Measurements from ENCODE around the gene HOXB3. TPM values are rescaled to one million over a fixed set of nuclear protein-coding genes. Genes with fewer than 3 reads are reported as not detected.

HOXB3 gene
- polyA plus RNA-seq, 1 donor (not counting 4 experiments of a cell fraction or from before 2014, with no cell fraction given): 1.1 TPM

- H2AFZ ChIP-seq (ENCODE audit: control insufficient read depth, low read length): no peak overlapping the region
- no peaks in the 10 kb centered on the region for H4K20me1 ChIP-seq (ENCODE audit: control insufficient read depth, extremely low read depth, insufficient read depth, low read length)
- H3K4me3 ChIP-seq (ENCODE audit: control insufficient read depth in 2 of 3, extremely low read depth in 1 of 3, insufficient read depth in 2 of 3, low read depth in 1 of 3, low read length in 3 of 3): no peak overlapping the region
- dilution Hi-C loops (cut with MboI; ENCODE audit: extremely low pct_ligation_motif_present, low sequenced_read_pairs): no loop called here
- peaks cover 28% of the 10 kb centered on the region for H3K27me3 ChIP-seq (ENCODE audit: control insufficient read depth, extremely low read depth, insufficient read depth, low read length)
- H3K9ac ChIP-seq (ENCODE audit: control insufficient read depth, extremely low read depth, insufficient read depth, low read length): no peak overlapping the region
- FAIRE-seq (no peak), DNase-seq (ENCODE audit: low read depth, low spot score) (no peak)
- H3K36me3 ChIP-seq (ENCODE audit: control insufficient read depth in 2 of 2, extremely low read depth in 1 of 2, insufficient read depth in 2 of 2, low read length in 2 of 2): peaks cover 0 to 3% of the 10 kb centered on the region in 2 experiments
- H3K9me3 ChIP-seq (ENCODE audit: control insufficient read depth, low read depth, low read length): no peaks in the 10 kb centered on the region
- no peak overlapping the region for H3K4me2 ChIP-seq (ENCODE audit: control insufficient read depth, extremely low read depth, insufficient read depth, low read depth, low read length)
- no peak overlapping the region for H3K27ac ChIP-seq (ENCODE audit: control insufficient read depth, insufficient read depth, low read length)
- H3K4me1 ChIP-seq (ENCODE audit: control insufficient read depth, extremely low read depth, insufficient read depth, low read length): peaks cover 15% of the 10 kb centered on the region
- peaks cover 13% of the 10 kb centered on the region for H3K79me2 ChIP-seq (ENCODE audit: control insufficient read depth, insufficient read depth, low read length)
- H3K9me1 ChIP-seq (ENCODE audit: control insufficient read depth, extremely low read depth, insufficient read depth, low read length): no peaks in the 10 kb centered on the region
- TF ChIP-seq CTCF (optimal IDR thresholded peaks at IDR 0.05 in 1 of 3, IDR thresholded peaks at IDR 0.05 in 1 of 3, conservative IDR thresholded peaks at IDR 0.05 in 1 of 3; ENCODE audit: extremely low read depth in 1 of 3, insufficient read depth in 2 of 3, low read length in 3 of 3) (no peak), EZH2 (IDR thresholded peaks at IDR 0.05; ENCODE audit: low read length) (no peak)
These were observed 44.5 kb downstream of the HOXB3 start for GRCh38 chr17:48545539-48545938.

GRCh38 chr17:48545022-48545375 is 45.0 kb downstream of the HOXB3 start, which contains the start of gene HOXB2:
HOXB2 (minus strand) TSS chr17:48545109; CDS start chr17:48544911, 198 bp downstream.
- peak within 1 kb of the TSS; percentile 77 for H3K4me2 ChIP-seq (ENCODE audit: control insufficient read depth, extremely low read depth, insufficient read depth, low read depth, low read length)
- FAIRE-seq: no peak

More at GRCh38 chr17:48545022-48545375, 45.0 kb downstream of the HOXB3 start, which contains the start of gene HOXB2:
- peaks cover 24% of the 10 kb centered on the region for H3K27me3 ChIP-seq (ENCODE audit: control insufficient read depth, extremely low read depth, insufficient read depth, low read length)
- peak within 1 kb of the TSS; percentile 54 to 76 (median 73) for H3K4me3 ChIP-seq (ENCODE audit: control insufficient read depth in 2 of 3, extremely low read depth in 1 of 3, insufficient read depth in 2 of 3, low read depth in 1 of 3, low read length in 3 of 3)
- peaks cover 13% of the 10 kb centered on the region for H3K79me2 ChIP-seq (ENCODE audit: control insufficient read depth, insufficient read depth, low read length)
- no peak for TF ChIP-seq EZH2 (IDR thresholded peaks at IDR 0.05; ENCODE audit: low read length)
- no peak for TF ChIP-seq CTCF (optimal IDR thresholded peaks at IDR 0.05 in 1 of 3, IDR thresholded peaks at IDR 0.05 in 1 of 3, conservative IDR thresholded peaks at IDR 0.05 in 1 of 3; ENCODE audit: extremely low read depth in 1 of 3, insufficient read depth in 2 of 3, low read length in 3 of 3)
- no peaks in the 10 kb centered on the region for H3K9me1 ChIP-seq (ENCODE audit: control insufficient read depth, extremely low read depth, insufficient read depth, low read length)
- H3K36me3 ChIP-seq (ENCODE audit: control insufficient read depth in 2 of 2, extremely low read depth in 1 of 2, insufficient read depth in 2 of 2, low read length in 2 of 2): peaks cover 0 to 3% of the 10 kb centered on the region in 2 experiments
- dilution Hi-C loops (cut with MboI; ENCODE audit: extremely low pct_ligation_motif_present, low sequenced_read_pairs): no loop called here
- peak within 1 kb of the TSS; percentile 37 for H2AFZ ChIP-seq (ENCODE audit: control insufficient read depth, low read length)
- H3K4me1 ChIP-seq (ENCODE audit: control insufficient read depth, extremely low read depth, insufficient read depth, low read length): peaks cover 15% of the 10 kb centered on the region
- DNase-seq (ENCODE audit: low read depth, low spot score): no peak
- H3K9ac ChIP-seq (ENCODE audit: control insufficient read depth, extremely low read depth, insufficient read depth, low read length): peak within 1 kb of the TSS; percentile 74
- no peaks in the 10 kb centered on the region for H3K9me3 ChIP-seq (ENCODE audit: control insufficient read depth, low read depth, low read length)
- no peaks in the 10 kb centered on the region for H4K20me1 ChIP-seq (ENCODE audit: control insufficient read depth, extremely low read depth, insufficient read depth, low read length)
- H3K27ac ChIP-seq (ENCODE audit: control insufficient read depth, insufficient read depth, low read length): peak within 1 kb of the TSS; percentile 71
